ENCODE results near the gene TXNRD3.

The TXNRD3 gene

GRCh38 chr3:126679831-126680666, 25.1 kb upstream of the TXNRD3 start:
- ATAC-seq (ENCODE audit: low read depth) (no peak), DNase-seq (ENCODE audit: low spot score in 2 of 2) (peak in 1 of 2 donors; percentile 8)
- H3K27me3 Mint-ChIP-seq: peaks cover 1% of the 10 kb centered on the region
- no peak overlapping the region for H3K4me3 Mint-ChIP-seq
- H3K4me1 Mint-ChIP-seq: peaks cover 5% of the 10 kb centered on the region
- no peaks in the 10 kb centered on the region for H3K9me3 Mint-ChIP-seq
- H3K36me3 Mint-ChIP-seq: no peaks in the 10 kb centered on the region
- no peak overlapping the region for H3K27ac Mint-ChIP-seq

- peak; percentile 78 for ATAC-seq (ENCODE audit: low read depth)
- peak overlapping the region; percentile 82 for H3K4me3 Mint-ChIP-seq
- no peaks in the 10 kb centered on the region for H3K9me3 Mint-ChIP-seq
- peaks cover 2% of the 10 kb centered on the region for H3K36me3 Mint-ChIP-seq
- peak; percentile 78 to 94 for DNase-seq (ENCODE audit: low spot score in 2 of 2)
- H3K27me3 Mint-ChIP-seq: no peaks in the 10 kb centered on the region
- peaks cover 5% of the 10 kb centered on the region for H3K4me1 Mint-ChIP-seq
- peak overlapping the region; percentile 62 for H3K27ac Mint-ChIP-seq
These were observed 24.4 kb upstream of the TXNRD3 start for GRCh38 chr3:126679318-126679751.

GRCh38 chr3:126678693-126679317, 23.9 kb upstream of the TXNRD3 start:
- H3K4me1 Mint-ChIP-seq: peaks cover 5% of the 10 kb centered on the region
- peaks cover 2% of the 10 kb centered on the region for H3K36me3 Mint-ChIP-seq
- H3K4me3 Mint-ChIP-seq: peak overlapping the region; percentile 82
- no peaks in the 10 kb centered on the region for H3K27me3 Mint-ChIP-seq
- peak in 1 of 2 donors; percentile 19 for DNase-seq (ENCODE audit: low spot score in 2 of 2)
- peak; percentile 69 for ATAC-seq (ENCODE audit: low read depth)
- H3K9me3 Mint-ChIP-seq: no peaks in the 10 kb centered on the region
- H3K27ac Mint-ChIP-seq: peak overlapping the region; percentile 62

- H3K9me3 Mint-ChIP-seq: no peaks in the 10 kb centered on the region
- H3K4me3 Mint-ChIP-seq: no peak overlapping the region
- no peaks in the 10 kb centered on the region for H3K27me3 Mint-ChIP-seq
- no peak overlapping the region for H3K27ac Mint-ChIP-seq
- no peak for ATAC-seq (ENCODE audit: low read depth)
- H3K4me1 Mint-ChIP-seq: peaks cover 5% of the 10 kb centered on the region
- H3K36me3 Mint-ChIP-seq: peaks cover 2% of the 10 kb centered on the region
- peak in 1 of 2 donors; percentile 9 for DNase-seq (ENCODE audit: low spot score in 2 of 2)
These were observed 23.1 kb upstream of the TXNRD3 start for GRCh38 chr3:126677862-126678503.

GRCh38 chr3:126676919-126677705, 22.2 kb upstream of the TXNRD3 start:
- Mint-ChIP-seq H3K4me3 (no peak overlapping the region), H3K4me1 (peaks cover 5% of the 10 kb centered on the region), H3K27ac (no peak overlapping the region), H3K27me3 (no peaks in the 10 kb centered on the region), H3K9me3 (no peaks in the 10 kb centered on the region), H3K36me3 (peaks cover 2% of the 10 kb centered on the region)
- no peak for ATAC-seq (ENCODE audit: low read depth)
- DNase-seq (ENCODE audit: low spot score in 2 of 2): peak in 1 of 2 donors; percentile 7

GRCh38 chr3:126672741-126673140, 17.8 kb upstream of the TXNRD3 start:
- DNase-seq (ENCODE audit: low spot score in 2 of 2) (peak in 1 of 2 donors; percentile 4), ATAC-seq (ENCODE audit: low read depth) (no peak)
- H3K27me3 Mint-ChIP-seq: no peaks in the 10 kb centered on the region
- no peak overlapping the region for H3K4me3 Mint-ChIP-seq
- no peak overlapping the region for H3K27ac Mint-ChIP-seq
- H3K4me1 Mint-ChIP-seq: peaks cover 2% of the 10 kb centered on the region
- H3K36me3 Mint-ChIP-seq: peaks cover 2% of the 10 kb centered on the region
- H3K9me3 Mint-ChIP-seq: peaks cover 2% of the 10 kb centered on the region

GRCh38 chr3:126672340-126672739, 17.4 kb upstream of the TXNRD3 start:
- H3K9me3 Mint-ChIP-seq: peaks cover 2% of the 10 kb centered on the region
- no peak for ATAC-seq (ENCODE audit: low read depth)
- peaks cover 2% of the 10 kb centered on the region for H3K36me3 Mint-ChIP-seq

GRCh38 chr3:126671521-126671920, 16.6 kb upstream of the TXNRD3 start:
- peak overlapping the region; percentile 47 for H3K27ac Mint-ChIP-seq
- H3K36me3 Mint-ChIP-seq: peaks cover 2% of the 10 kb centered on the region
- no peaks in the 10 kb centered on the region for H3K27me3 Mint-ChIP-seq
- H3K9me3 Mint-ChIP-seq: peaks cover 2% of the 10 kb centered on the region
- DNase-seq (ENCODE audit: low spot score in 2 of 2) (no peak), ATAC-seq (ENCODE audit: low read depth) (peak; percentile 82)
- no peak overlapping the region for H3K4me3 Mint-ChIP-seq
- H3K4me1 Mint-ChIP-seq: no peaks in the 10 kb centered on the region

More at GRCh38 chr3:126672340-126672739, 17.4 kb upstream of the TXNRD3 start:
- no peaks in the 10 kb centered on the region for H3K4me1 Mint-ChIP-seq
- H3K4me3 Mint-ChIP-seq: no peak overlapping the region
- no peaks in the 10 kb centered on the region for H3K27me3 Mint-ChIP-seq
- no peak overlapping the region for H3K27ac Mint-ChIP-seq
- no peak for DNase-seq (ENCODE audit: low spot score in 2 of 2)

- no peak overlapping the region for H3K4me3 Mint-ChIP-seq
- peaks cover 2% of the 10 kb centered on the region for H3K9me3 Mint-ChIP-seq
- H3K27ac Mint-ChIP-seq: no peak overlapping the region
- ATAC-seq (ENCODE audit: low read depth) (no peak), DNase-seq (ENCODE audit: low spot score in 2 of 2) (no peak)
- no peaks in the 10 kb centered on the region for H3K36me3 Mint-ChIP-seq
- H3K27me3 Mint-ChIP-seq: peaks cover 5% of the 10 kb centered on the region
- H3K4me1 Mint-ChIP-seq: peaks cover 8% of the 10 kb centered on the region
These were observed 13.8 kb upstream of the TXNRD3 start for GRCh38 chr3:126668450-126669401.

GRCh38 chr3:126667631-126668449, 12.9 kb upstream of the TXNRD3 start:
- DNase-seq (ENCODE audit: low spot score in 2 of 2) (no peak), ATAC-seq (ENCODE audit: low read depth) (no peak)
- Mint-ChIP-seq H3K27ac (no peak overlapping the region), H3K36me3 (no peaks in the 10 kb centered on the region), H3K9me3 (peaks cover 2% of the 10 kb centered on the region), H3K4me3 (no peak overlapping the region), H3K4me1 (peaks cover 8% of the 10 kb centered on the region), H3K27me3 (peaks cover 7% of the 10 kb centered on the region)

GRCh38 chr3:126666658-126667528, 12.0 kb upstream of the TXNRD3 start:
- Mint-ChIP-seq H3K27ac (no peak overlapping the region), H3K36me3 (no peaks in the 10 kb centered on the region), H3K4me3 (no peak overlapping the region), H3K27me3 (peaks cover 7% of the 10 kb centered on the region), H3K4me1 (peaks cover 8% of the 10 kb centered on the region), H3K9me3 (peaks cover 2% of the 10 kb centered on the region)
- ATAC-seq (ENCODE audit: low read depth): no peak
- no peak for DNase-seq (ENCODE audit: low spot score in 2 of 2)

Measured in memory B cell (primary cell).